Type B pancreatic cell (in vitro differentiated cells): ENCODE data around the gene ZNF429. TPM values are rescaled to one million over a fixed set of nuclear protein-coding genes. Genes with fewer than 3 reads are reported as not detected.
"Not testable (repeated sequence)": the region's sequence is repeated elsewhere in the genome, so short reads cannot be mapped to it uniquely, and the experiment has no call there.

Source experiments
- DNase-seq: peaks from one replicate; pipeline ENCODE4 v3.0.0; 2021; ENCODE audit warnings: mixed read lengths; ENCODE audit not compliant: unreplicated experiment; ENCODE audit errors: extremely low spot score
- H3K27ac Mint-ChIP-seq: 2 replicates; pipeline ENCODE4 v1.8.0; 2021; ENCODE audit warnings: mild to moderate bottlenecking, mixed read lengths
- H3K27me3 Mint-ChIP-seq: 2 replicates; pipeline ENCODE4 v1.8.0; 2021; ENCODE audit warnings: mixed read lengths
- H3K36me3 Mint-ChIP-seq: 2 replicates; pipeline ENCODE4 v1.8.0; 2021; ENCODE audit warnings: mixed read lengths
- H3K4me1 Mint-ChIP-seq: one replicate; pipeline ENCODE4 v1.8.0; 2021; ENCODE audit warnings: mixed read lengths; ENCODE audit not compliant: unreplicated experiment
- H3K4me3 Mint-ChIP-seq: 2 replicates; pipeline ENCODE4 v1.8.0; 2021; ENCODE audit warnings: mild to moderate bottlenecking, mixed read lengths
- H3K9me3 Mint-ChIP-seq: 2 replicates; pipeline ENCODE4 v1.8.0; 2021; ENCODE audit warnings: mixed read lengths
- total RNA-seq: library from RNA; stranded (reverse); gene quantifications from 2 replicates; pipeline ENCODE4 v1.2.1, GENCODE V29; 2021; ENCODE audit warnings: low replicate concordance
- TF ChIP-seq, protein P1 (sequence below): fragments of 200-600 bp; sonication (generic); conservative IDR thresholded peaks from 2 replicates; pipeline ENCODE4 v1.5.0; 2021; ENCODE audit warnings: antibody characterized with exemption, mild to moderate bottlenecking

ZNF429 gene
- total RNA-seq, 1 donor from 2014 or later: 20.6 TPM

DNA sequence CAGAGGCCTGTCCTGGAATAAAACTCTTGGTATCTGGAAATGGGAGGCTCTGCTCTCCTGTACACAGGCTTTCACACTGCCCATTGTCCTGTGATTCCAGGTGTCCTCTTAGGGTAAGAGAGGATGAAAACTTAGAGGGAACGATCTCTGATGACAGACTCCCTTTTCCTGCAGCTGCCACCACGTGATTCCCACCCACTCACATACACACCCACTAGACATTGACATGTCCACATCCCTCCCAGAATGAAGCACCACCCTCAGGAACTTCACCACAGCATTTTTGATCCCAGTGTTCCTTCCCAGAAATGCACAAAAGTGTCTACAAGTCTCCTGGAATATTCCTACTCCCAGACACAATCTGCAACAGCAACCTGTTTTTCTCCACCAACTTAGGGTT, 8.2 kb downstream of the ZNF429 start:
- H3K27ac Mint-ChIP-seq: no peak overlapping the region
- H3K4me3 Mint-ChIP-seq: no peak overlapping the region
- H3K4me1 Mint-ChIP-seq: no peaks in the 10 kb centered on the region
- TF ChIP-seq, protein P1, sequence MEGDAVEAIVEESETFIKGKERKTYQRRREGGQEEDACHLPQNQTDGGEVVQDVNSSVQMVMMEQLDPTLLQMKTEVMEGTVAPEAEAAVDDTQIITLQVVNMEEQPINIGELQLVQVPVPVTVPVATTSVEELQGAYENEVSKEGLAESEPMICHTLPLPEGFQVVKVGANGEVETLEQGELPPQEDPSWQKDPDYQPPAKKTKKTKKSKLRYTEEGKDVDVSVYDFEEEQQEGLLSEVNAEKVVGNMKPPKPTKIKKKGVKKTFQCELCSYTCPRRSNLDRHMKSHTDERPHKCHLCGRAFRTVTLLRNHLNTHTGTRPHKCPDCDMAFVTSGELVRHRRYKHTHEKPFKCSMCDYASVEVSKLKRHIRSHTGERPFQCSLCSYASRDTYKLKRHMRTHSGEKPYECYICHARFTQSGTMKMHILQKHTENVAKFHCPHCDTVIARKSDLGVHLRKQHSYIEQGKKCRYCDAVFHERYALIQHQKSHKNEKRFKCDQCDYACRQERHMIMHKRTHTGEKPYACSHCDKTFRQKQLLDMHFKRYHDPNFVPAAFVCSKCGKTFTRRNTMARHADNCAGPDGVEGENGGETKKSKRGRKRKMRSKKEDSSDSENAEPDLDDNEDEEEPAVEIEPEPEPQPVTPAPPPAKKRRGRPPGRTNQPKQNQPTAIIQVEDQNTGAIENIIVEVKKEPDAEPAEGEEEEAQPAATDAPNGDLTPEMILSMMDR: no peak
- no peak for DNase-seq
- no peaks in the 10 kb centered on the region for H3K27me3 Mint-ChIP-seq
- peaks cover 49% of the 10 kb centered on the region for H3K36me3 Mint-ChIP-seq
- peaks cover 14% of the 10 kb centered on the region for H3K9me3 Mint-ChIP-seq

GRCh38 chr19:21519488-21519887, 14.1 kb downstream of the ZNF429 start:
- no peak overlapping the region for H3K27ac Mint-ChIP-seq
- H3K9me3 Mint-ChIP-seq: peaks cover 17% of the 10 kb centered on the region
- H3K27me3 Mint-ChIP-seq: no peaks in the 10 kb centered on the region

DNA sequence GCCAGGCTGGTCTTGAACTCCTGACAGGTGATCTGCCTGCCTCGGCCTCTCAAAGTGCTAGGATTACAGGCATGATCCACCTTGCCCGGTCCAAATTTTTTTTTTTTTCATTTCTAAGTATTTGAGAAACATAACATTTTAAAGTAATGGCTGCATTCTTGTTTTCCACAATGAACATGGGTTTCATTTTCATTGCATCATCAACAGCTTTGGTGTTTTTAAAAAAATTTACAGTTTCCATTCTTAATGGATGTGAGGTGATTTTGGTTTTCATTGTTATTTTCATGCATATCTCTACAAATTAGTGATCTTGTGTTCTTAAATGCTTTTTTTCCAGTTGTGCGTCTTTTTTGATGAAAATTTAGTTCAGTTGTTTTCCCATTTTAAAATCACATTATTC, 27.5 kb downstream of the ZNF429 start:
- H3K27ac Mint-ChIP-seq: no peak overlapping the region
- TF ChIP-seq, protein P1: no peak
- no peaks in the 10 kb centered on the region for H3K4me1 Mint-ChIP-seq
- DNase-seq: no peak
- H3K36me3 Mint-ChIP-seq: peaks cover 63% of the 10 kb centered on the region
- no peaks in the 10 kb centered on the region for H3K27me3 Mint-ChIP-seq
- peaks cover 21% of the 10 kb centered on the region for H3K9me3 Mint-ChIP-seq
- no peak overlapping the region for H3K4me3 Mint-ChIP-seq

More at GRCh38 chr19:21519488-21519887, 14.1 kb downstream of the ZNF429 start:
- peaks cover 56% of the 10 kb centered on the region for H3K36me3 Mint-ChIP-seq
- no peak overlapping the region for H3K4me3 Mint-ChIP-seq
- DNase-seq: no peak
- TF ChIP-seq, protein P1: no peak
- H3K4me1 Mint-ChIP-seq: no peaks in the 10 kb centered on the region

- not testable (repeated sequence) for H3K27me3 Mint-ChIP-seq, H3K27ac Mint-ChIP-seq, DNase-seq, H3K4me1 Mint-ChIP-seq
- Mint-ChIP-seq H3K9me3 (peaks cover 24% of the 10 kb centered on the region), H3K4me3 (peak overlapping the region; percentile 23), H3K36me3 (peaks cover 55% of the 10 kb centered on the region)
Observed at GRCh38 chr19:21536741-21537290, 31.4 kb downstream of the ZNF429 start.

DNA sequence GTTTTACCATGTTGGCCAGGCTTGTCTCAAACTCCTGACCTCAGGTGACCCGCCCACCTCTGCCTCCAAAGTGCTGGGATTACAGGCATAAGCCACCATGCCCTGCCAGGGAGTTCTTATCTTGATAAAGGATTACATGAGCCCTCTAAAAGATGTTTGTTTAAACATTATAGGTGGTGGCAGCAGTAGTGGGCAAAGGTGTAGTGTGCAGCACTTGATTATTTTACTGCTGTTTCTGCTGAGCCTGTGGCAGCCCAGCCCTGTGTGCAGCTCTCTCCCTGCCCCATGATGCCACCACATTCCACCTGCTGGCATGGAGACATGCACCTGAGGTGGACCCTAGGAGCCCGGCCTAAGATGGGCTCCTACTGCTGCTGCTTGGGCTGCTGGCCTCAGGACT, 54.0 kb downstream of the ZNF429 start:
- H3K9me3 Mint-ChIP-seq: peaks cover 1% of the 10 kb centered on the region
- H3K27ac Mint-ChIP-seq: no peak overlapping the region
- H3K36me3 Mint-ChIP-seq: no peaks in the 10 kb centered on the region
- no peak overlapping the region for H3K4me3 Mint-ChIP-seq
- DNase-seq: no peak
- TF ChIP-seq, protein P1: no peak
- H3K4me1 Mint-ChIP-seq: no peaks in the 10 kb centered on the region
- H3K27me3 Mint-ChIP-seq: no peaks in the 10 kb centered on the region

GRCh38 chr19:21564406-21564805, 59.0 kb downstream of the ZNF429 start:
- Mint-ChIP-seq H3K27ac (no peak overlapping the region), H3K27me3 (no peaks in the 10 kb centered on the region), H3K4me1 (no peaks in the 10 kb centered on the region), H3K4me3 (no peak overlapping the region), H3K9me3 (peaks cover 10% of the 10 kb centered on the region), H3K36me3 (no peaks in the 10 kb centered on the region)
- no peak for DNase-seq
- TF ChIP-seq, protein P1: no peak
